ENCODE results near the gene ACADS. TPM values are rescaled to one million over a fixed set of nuclear protein-coding genes. Genes with fewer than 3 reads are reported as not detected.

ACADS gene
- total and polyA plus RNA-seq, 9 of the 15 experiments (the other 6 are each of a cell fraction or from before 2014, with no cell fraction given) = 0.06 to 20.3 (median 8.8) TPM

- TF ChIP-seq THRA (IDR thresholded peaks at IDR 0.05) (no peak), FOSL1 (tag; conservative IDR thresholded peaks at IDR 0.05) (0 out of 2 replicates have a peak, but pooled peaks have one; percentile 11), ZNF764 (CRISPR knock-in tag; IDR thresholded peaks at IDR 0.05; ENCODE audit: low read depth) (no peak), MNT (conservative IDR thresholded peaks at IDR 0.05) (peak in 1 of 2 experiments; percentile 70; a peak in 1 of 4 replicates), TCF7 (IDR thresholded peaks at IDR 0.05; ENCODE audit: borderline replicate concordance) (peak; percentile 55; the same call in 1 of the 2 replicates), POLR2G (IDR thresholded peaks at IDR 0.05; ENCODE audit: low read depth, low read length) (peak; percentile 96), L3MBTL2 (IDR thresholded peaks at IDR 0.05) (peak; percentile 82), GABPB1 (CRISPR knock-in tag; IDR thresholded peaks at IDR 0.05) (peak; percentile 79), ZNF121 (CRISPR knock-in tag; conservative IDR thresholded peaks at IDR 0.05) (no peak), ZZZ3 (IDR thresholded peaks at IDR 0.05) (no peak), EP400 (IDR thresholded peaks at IDR 0.05) (peak; percentile 43; the same call in 1 of the 2 replicates), TAF1 (IDR thresholded peaks at IDR 0.05; ENCODE audit: control insufficient read depth, extremely low read depth, insufficient read depth, low read length, severe bottlenecking) (peak; percentile 79), GATAD2A (IDR thresholded peaks at IDR 0.05) (0 out of 2 replicates have a peak, but pooled peaks have one; percentile 32), NR1H2 (CRISPR knock-in tag; IDR thresholded peaks at IDR 0.05) (peak; percentile 13; the same call in 1 of the 2 replicates), RCOR1 (IDR thresholded peaks at IDR 0.05; ENCODE audit: borderline replicate concordance in 1 of 2, low read depth in 2 of 2, low read length in 2 of 2) (0 out of 4 replicates have a peak, but pooled peaks of 1 of the 2 experiments have one; percentile 9), RAD21 (CRISPR knock-in tag; conservative IDR thresholded peaks at IDR 0.05 in 1 of 2, IDR thresholded peaks at IDR 0.05 in 1 of 2) (0 out of 4 replicates have a peak, but pooled peaks of 1 of the 2 experiments have one; percentile 9), NFATC3 (IDR thresholded peaks at IDR 0.05) (no peak), TEAD4 (IDR thresholded peaks at IDR 0.05; ENCODE audit: low read length) (no peak), TEAD4 (CRISPR knock-in tag; IDR thresholded peaks at IDR 0.05; ENCODE audit: borderline replicate concordance) (no peak)
These were observed at the start of gene ACADS (continued) for GRCh38 chr12:120725659-120726509.

Measured in K562 (cell line).